Mucosa of descending colon (tissue), 3 donors: ENCODE results near the gene TSPAN31. TPM values are rescaled to one million over a fixed set of nuclear protein-coding genes. Genes with fewer than 3 reads are reported as not detected.

Experiments
- ATAC-seq: fragments of 200-7000 bp; cut with Tn5 transposase; one replicate; pipeline ENCODE4 v1.9.1; 2020; ENCODE audit warnings: mild to moderate bottlenecking, moderate library complexity
- DNase-seq, 3 donors: peaks; one replicate each; pipeline ENCODE4 v3.0.0-alpha.2; 2020
- H3K36me3 ChIP-seq: fragments of 200-600 bp; one replicate; pipeline ENCODE4 v1.8.0; 2021; ENCODE audit warnings: low read depth, mild to moderate bottlenecking
- H3K4me1 ChIP-seq: fragments of 200-600 bp; one replicate; pipeline ENCODE4 v1.8.0; 2021; ENCODE audit warnings: low read depth, mild to moderate bottlenecking
- H3K4me3 ChIP-seq: fragments of 200-600 bp; one replicate; pipeline ENCODE4 v1.8.0; 2021; ENCODE audit warnings: mild to moderate bottlenecking
- H3K9me3 ChIP-seq: fragments of 200-600 bp; one replicate; pipeline ENCODE4 v1.8.0; 2021; ENCODE audit warnings: mild to moderate bottlenecking
- intact Hi-C, 2 donors: fragments of 100-400 bp; cut with DNase I in 1 of 2; cut with micrococcal nuclease in 1 of 2; formaldehyde crosslinking; loops; one replicate each; pipeline versions ENCODE4 v1.11.0 to v1.11.1; 2022; cut with DNase I, micrococcal nuclease
- total RNA-seq, 3 donors: library from RNA; stranded (reverse); fragmentation: NEBNext Ultra II Directional in 2 of 3; extraction: Animal tissue kit (Norgen Biotek cat#: 25700) in 2 of 3; gene quantifications; one replicate each; pipeline versions ENCODE4 v1.2.1 to v1.2.4, GENCODE V29; 2021 to 2023
- TF ChIP-seq, protein P1 (sequence below): fragments of 200-600 bp; IDR thresholded peaks from one replicate; pipeline ENCODE4 v1.8.0; 2022; ENCODE audit warnings: antibody characterized with exemption, mild to moderate bottlenecking
- donor health status: DM: no; HTN: no; CAD: no; lungs with moderate emphysema.
- donor health status: DM: no; HTN: no; CAD: no.
- donor health status: DM: no; HTN: yes; CAD: no.

Gene TSPAN31
- total RNA-seq, 3 donors from 2014 or later, result 29.2 to 39.8 (median 30.5) TPM

DNA sequence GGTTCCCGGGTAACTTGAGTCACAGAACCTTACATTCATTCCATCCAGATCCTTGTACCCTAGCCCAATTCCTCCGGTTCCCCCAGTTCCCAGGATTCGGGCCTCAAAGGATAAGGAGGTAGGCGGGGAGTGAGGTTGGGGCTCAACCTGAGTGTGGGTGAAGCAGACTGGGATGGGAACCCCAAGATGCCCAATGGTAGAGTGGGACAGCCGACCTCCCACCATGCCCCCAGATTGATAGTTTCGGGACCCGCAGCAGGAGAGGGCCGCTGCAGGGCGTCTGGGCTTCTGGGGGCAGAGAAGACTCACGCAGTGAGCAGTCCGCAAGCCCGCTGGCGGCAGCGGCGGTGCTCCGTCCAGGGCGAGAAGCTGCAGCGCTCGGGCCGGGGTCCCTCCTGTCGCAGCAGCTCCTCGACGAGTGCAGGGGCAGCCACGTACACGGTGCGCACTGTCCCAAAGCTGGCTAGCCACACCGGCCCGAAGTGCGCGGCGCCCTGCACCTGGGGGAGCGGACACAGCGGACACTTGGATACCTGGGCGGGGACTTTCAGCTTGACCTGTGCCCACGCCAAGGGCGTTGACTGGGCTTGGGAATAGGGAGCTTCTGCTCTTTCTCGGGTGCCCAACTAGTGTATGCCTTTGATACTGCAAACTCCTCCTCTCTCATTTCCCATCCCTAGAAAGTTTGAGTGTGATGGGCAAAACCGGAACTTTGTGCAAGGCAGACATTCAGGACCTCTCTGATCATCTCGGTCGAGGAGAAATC, 21.0 kb downstream of the TSPAN31 start:
- peak; percentile 49 for ATAC-seq
- TF ChIP-seq, protein P1, sequence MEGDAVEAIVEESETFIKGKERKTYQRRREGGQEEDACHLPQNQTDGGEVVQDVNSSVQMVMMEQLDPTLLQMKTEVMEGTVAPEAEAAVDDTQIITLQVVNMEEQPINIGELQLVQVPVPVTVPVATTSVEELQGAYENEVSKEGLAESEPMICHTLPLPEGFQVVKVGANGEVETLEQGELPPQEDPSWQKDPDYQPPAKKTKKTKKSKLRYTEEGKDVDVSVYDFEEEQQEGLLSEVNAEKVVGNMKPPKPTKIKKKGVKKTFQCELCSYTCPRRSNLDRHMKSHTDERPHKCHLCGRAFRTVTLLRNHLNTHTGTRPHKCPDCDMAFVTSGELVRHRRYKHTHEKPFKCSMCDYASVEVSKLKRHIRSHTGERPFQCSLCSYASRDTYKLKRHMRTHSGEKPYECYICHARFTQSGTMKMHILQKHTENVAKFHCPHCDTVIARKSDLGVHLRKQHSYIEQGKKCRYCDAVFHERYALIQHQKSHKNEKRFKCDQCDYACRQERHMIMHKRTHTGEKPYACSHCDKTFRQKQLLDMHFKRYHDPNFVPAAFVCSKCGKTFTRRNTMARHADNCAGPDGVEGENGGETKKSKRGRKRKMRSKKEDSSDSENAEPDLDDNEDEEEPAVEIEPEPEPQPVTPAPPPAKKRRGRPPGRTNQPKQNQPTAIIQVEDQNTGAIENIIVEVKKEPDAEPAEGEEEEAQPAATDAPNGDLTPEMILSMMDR, result no peak
- Histone ChIP-seq H3K4me1 (peaks cover 21% of the 10 kb centered on the region), H3K4me3 (peak overlapping the region; percentile 1), H3K36me3 (no peaks in the 10 kb centered on the region), H3K9me3 (no peaks in the 10 kb centered on the region)
- intact Hi-C loops, result no loop called here
- DNase-seq, result peak in 1 of 3 donors; percentile 65

DNA sequence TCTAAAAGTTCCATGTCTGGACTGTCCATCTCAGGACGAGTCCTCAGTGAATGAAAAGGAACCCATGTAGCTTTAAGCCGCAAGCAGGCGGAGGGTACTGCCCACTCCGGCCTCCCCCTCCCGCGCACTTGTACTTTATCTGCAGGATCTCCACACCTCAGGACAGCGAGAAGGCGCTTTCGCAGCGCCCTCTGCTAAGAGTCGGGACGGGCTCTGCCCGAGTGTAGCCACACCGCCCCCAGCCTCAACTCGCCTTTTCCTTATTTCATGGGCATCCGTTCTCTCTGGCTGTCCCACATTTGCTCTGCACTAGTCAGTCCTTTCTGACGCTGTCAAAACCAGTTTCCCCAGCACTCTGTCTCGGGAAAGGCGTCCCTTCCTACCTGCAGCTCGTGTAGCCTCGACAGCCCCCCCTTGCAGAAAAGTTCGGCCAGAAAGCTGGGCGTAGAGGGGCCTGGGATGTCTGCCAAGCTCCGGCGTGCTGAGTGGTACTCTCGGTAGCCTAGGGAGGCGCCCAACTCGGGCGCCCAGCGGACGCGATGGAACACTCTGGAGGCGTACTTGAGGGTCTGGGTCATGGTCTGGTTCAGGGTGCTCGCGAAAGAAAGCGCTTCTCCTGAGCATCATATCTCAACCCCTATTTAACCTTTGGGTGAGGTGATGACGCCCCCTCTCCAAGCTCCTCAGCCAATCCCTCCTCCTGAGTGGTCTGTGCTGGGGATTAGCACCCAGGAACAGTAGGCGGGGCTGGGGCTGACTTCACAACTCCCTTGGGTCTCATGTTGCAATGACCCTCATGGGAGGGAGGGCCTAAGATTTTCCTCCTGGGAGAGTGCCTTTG, 21.8 kb downstream of the TSPAN31 start, which contains the start of gene CYP27B1:
Gene CYP27B1, minus strand, starts transcription at position 615 of the 841 bp plus-strand sequence. Its CDS starts 37 bp downstream, at position 578.
- intact Hi-C loops, result no loop called here
- H3K4me1 ChIP-seq, result peaks cover 28% of the 10 kb centered on the region
- H3K36me3 ChIP-seq, result no peaks in the 10 kb centered on the region
- H3K4me3 ChIP-seq, result no peak within 1 kb of the TSS
- no peaks in the 10 kb centered on the region for H3K9me3 ChIP-seq
- TF ChIP-seq, protein P1, result no peak
- DNase-seq (peak in 2 of 3 donors; percentile 26 to 38), ATAC-seq (peak; percentile 24)

DNA sequence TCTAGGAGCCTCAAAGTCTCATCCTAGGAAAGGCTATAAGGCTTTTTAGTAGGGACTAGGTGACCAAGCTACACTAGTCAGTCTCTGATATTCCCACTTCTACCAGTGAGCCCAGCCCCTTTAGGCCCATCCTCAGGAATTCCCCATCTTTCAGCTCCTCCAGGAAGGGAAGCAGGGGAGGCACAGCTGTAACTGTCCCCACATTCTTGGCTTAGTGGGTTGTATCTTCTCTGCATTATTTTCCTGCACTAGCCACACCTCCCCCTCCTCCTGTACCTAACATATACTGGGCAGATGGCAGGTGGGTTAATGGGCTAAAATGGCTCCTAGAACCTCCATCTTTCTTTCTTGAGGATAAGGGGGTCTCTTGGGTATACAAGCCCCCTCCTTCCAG, 22.5 kb downstream of the TSPAN31 start:
- Histone ChIP-seq H3K4me3 (no peak overlapping the region), H3K9me3 (no peaks in the 10 kb centered on the region), H3K4me1 (peaks cover 28% of the 10 kb centered on the region), H3K36me3 (no peaks in the 10 kb centered on the region)
- intact Hi-C loops, result no loop called here
- TF ChIP-seq, protein P1, result no peak
- ATAC-seq (no peak), DNase-seq (no peak)

DNA sequence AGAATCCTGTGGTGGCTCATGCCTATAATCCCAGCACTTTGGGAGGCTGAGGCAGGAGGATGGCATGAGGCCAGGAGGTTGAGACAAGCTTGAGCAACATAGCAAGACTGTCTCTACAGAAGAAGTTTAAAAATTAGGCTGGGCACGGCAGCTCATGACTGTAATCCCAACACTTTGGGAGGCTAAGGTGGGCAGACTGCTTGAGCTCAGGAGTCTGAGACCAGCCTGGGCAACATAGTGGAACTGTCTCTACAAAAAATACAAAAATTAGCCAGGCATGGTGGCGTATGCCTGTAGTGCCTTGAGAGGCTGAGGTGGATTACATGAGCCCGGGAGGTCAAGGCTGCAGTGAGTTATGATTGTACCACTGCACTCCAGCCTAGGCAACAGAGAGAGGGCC, 23.0 kb downstream of the TSPAN31 start:
- intact Hi-C loops, result no loop called here
- no peak for DNase-seq
- H3K9me3 ChIP-seq, result no peaks in the 10 kb centered on the region
- TF ChIP-seq, protein P1, result no peak
- H3K4me1 ChIP-seq, result peaks cover 28% of the 10 kb centered on the region
- H3K36me3 ChIP-seq, result no peaks in the 10 kb centered on the region
- no peak for ATAC-seq
- H3K4me3 ChIP-seq, result no peak overlapping the region

DNA sequence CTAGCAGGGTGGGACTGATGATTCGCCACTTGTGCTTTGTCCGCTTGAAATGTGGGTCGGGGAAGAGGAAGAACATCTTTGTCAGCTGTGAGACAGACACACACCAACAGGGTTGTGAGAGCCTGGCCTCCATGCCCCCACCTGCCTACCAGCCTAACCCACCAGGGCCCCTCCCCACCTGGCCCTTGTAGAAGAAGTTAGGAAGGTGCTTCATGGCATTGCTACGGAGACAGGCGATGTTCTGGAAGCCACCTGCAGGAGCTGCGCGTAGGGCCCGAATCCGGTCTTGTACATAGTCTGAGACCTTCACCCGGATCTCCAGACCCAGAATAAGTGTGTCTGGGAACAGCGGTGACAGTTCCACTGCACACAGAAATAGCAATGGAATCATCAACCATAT, 24.8 kb downstream of the TSPAN31 start:
- Histone ChIP-seq H3K4me1 (peaks cover 34% of the 10 kb centered on the region), H3K4me3 (no peak overlapping the region), H3K36me3 (no peaks in the 10 kb centered on the region), H3K9me3 (no peaks in the 10 kb centered on the region)
- TF ChIP-seq, protein P1, result no peak
- intact Hi-C loops, result no loop called here
- ATAC-seq (no peak), DNase-seq (no peak)
